ENCODE measurements around the gene HES6.

Gene HES6

DNA sequence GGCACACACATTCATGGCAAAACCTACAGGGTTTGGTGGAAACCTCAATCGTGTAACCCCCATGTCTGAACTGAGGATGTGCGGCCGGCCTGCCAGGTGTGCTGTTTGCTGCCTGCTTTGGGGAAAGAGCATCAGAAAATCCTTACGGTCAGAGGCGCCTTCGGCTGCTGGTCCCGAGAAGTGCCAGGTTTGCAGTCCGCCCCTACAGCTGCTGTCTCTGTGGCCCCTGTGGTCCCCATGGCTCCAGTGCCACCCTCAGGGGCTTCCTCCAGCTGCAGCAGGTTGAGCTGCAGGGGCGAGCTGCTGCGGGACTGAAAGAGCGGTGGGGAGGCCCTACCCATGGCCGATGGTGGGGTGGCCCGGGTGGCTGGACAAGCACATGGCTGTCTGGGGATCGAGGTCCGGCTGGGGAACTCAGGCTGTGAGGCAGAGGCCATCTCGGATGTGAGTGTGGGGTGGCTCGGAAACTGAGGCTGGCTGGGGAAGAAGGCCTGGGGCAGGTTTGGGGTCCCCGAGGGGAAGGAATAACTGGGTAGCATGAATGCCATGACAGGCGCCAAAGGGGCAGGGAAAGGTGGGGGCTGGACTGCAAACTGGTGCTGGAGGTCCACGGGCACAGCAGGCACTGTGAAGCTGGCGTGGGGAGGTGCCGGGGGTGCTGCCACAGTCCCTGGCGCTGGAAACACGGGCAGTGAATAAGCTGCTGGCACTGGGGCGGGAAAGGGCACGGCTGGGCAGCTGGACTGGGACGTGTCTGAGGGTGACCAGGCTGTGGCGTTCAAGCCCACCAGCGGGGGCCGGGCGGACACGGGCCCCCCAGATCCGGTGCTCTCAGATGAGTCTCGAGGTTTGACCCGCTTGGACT is 13.2 kb upstream of the HES6 start:
- DNase-seq = no peak

DNA sequence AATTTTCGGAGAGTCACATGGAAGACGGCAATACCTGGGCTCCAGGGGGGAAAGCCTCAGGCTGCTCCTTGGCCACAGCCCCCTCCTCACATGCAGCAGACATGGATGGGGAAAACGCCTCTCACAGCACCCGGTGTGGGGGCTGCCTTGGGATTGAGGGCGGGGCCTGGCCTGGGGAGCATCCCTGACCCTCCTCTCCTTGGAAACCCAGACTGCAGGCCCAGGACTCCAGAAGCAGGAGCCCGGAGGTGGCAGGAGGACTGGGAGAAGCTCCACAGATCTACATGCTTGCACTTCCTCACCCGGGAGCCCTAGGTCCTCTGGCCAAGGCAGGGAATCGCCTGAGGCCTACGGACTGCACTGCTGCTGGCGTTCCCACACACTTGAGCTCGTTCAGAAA is 12.1 kb upstream of the HES6 start:
- no peak for DNase-seq

DNA sequence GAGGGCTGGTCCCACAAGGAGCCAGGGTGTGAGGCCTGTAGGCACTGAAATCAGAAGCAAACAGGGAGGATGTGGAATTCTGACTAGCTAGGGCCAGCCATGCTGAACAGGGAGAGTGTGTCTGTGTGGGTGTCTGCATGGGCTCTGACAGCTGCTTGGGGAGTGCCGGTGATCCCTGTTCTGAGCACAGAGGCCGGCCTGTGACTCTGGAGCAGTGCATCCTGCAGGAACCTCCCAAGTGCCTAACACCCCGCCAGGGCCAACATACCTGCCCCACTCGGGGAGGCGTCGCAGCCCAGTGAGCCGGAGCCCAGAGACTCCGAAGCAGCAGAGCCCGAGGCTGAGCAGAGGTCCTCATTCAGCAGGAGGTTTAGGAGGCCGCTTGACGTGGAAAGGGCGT is 11.5 kb upstream of the HES6 start:
- no peak for DNase-seq

DNA sequence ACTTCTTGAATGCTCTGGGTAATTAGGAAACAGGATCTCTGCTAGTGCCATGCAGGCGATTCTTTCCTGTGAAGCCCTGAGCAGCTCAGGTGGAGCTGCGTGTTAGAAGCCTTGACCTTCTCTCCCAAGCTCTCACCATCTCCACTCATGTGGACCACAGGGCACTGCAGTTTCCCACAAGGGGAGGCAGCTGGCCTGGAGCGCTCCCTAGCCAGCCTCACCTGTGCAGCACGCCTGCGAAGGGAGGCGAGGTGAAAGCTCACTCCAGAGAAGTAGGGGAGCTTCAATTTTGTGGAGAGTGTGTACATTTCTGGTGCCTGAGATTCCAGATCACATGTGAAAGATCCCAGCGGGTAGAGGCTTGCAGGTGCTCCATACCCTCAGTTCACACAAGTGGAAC is 11.1 kb upstream of the HES6 start:
- DNase-seq = no peak

DNA sequence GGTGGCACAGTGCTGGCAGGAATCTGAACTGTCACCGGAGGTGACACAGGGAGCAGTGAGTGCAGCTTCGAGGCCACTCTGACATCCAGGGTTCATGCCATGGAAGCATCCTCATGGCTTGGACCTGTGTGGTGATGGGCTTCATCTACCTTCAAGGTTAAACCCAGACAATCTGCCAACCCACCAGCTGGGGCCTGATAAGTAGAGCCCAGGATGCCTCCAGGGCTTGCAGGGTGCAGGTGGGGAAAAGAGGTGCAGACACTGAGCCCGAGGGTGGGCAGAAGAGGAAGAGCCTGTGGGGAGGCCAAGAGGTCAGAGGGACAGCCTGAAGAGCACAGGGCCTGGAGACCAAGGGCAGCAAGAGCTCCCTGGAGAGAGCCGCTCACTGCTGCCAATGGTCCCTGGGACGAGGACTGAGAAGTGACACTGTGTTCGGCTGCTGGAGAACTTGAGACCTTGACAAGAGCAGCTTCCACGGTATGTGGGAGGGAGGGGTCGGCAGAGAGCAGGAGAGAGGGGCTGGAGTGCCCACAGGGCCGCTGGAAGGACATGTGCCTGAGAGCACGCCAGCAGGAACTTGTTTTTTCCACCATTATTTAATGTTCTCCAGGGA is 8.1 kb upstream of the HES6 start:
- no peak for DNase-seq

DNA sequence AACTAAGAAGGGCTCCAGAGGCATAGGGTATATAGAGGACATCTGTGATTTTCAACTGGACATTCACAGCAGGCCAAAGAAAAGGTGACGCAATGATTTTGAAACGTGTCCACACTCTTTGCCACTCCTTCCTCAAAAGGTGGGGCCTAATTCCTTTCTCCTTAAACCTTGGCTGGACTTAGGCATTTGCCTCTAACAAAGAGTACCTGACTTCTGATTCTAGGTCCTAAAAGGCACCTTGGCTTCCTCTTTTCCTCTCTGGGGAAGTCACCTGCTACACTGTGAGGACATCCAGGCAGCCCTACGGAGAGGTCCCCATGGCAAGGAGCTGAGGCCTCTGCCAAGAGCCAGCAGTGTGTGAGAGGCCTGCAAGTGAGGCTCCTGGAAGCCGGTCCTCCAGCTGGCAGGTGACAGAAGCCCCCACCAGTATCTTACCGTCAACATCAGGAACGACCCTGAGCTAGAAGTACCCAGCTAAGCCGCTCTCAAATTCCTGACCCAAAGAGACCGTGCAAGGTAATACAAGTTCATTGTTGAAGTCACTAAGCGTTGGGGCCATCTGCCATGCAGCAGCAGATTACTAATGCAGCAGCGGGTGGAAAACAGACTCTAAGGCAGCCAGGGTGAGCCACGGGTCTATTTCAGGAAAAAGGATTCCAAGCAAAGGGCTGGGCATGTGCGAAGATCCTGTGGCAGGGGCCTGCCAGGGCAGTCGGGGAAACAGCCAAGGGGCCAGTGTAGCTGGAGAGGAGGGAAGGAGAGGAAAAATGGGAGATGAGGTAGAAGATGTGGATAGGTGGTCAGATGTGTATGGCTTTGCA is 7.4 kb upstream of the HES6 start:
- no peak for DNase-seq

DNA sequence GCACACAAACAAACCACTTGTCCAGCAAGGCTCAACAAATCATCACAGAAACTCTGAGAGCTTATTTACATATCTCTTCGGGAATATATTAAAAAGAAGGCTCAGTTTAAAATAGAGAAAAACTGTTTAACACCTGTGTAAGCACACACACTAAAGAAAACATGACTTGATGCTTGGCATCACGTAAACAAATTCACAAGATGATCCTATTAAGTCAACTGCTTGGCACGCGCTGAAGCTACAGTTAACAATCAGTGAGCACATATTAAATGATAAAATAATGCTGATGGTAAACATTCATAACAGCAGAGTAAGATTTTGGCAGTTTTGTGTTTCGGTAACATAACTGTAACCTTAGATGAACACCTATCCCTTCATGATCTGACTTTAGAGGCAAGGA is 4.3 kb upstream of the HES6 start:
- no peak for DNase-seq

DNA sequence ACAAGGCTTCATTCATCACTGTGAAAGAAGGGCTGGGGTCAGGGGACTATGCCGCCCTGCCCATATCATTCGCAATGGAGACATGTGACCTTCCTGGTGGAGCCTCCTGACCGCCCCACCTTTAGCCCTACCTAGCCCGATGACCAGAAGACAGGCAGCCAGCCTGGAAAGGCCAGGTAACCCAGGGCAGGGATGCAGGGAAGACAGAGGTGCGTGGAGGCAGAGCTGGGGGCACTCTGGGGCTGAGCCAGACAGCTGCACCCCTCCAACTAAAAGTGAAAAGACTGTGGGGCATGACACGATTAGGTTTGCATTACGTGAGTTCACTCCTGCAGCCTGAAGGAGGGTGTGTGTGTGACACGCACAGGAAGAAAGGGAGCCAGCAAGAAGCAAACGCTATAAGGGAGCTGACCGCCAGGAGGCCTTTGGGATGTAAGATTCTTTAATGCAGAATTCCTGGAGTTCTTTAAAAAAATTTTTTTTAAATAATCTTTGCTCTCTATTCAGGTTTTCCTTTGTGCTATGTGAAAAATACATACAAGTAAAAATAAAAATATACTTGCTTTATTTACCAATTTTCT is 3.7 kb upstream of the HES6 start:
- no peak for DNase-seq

DNA sequence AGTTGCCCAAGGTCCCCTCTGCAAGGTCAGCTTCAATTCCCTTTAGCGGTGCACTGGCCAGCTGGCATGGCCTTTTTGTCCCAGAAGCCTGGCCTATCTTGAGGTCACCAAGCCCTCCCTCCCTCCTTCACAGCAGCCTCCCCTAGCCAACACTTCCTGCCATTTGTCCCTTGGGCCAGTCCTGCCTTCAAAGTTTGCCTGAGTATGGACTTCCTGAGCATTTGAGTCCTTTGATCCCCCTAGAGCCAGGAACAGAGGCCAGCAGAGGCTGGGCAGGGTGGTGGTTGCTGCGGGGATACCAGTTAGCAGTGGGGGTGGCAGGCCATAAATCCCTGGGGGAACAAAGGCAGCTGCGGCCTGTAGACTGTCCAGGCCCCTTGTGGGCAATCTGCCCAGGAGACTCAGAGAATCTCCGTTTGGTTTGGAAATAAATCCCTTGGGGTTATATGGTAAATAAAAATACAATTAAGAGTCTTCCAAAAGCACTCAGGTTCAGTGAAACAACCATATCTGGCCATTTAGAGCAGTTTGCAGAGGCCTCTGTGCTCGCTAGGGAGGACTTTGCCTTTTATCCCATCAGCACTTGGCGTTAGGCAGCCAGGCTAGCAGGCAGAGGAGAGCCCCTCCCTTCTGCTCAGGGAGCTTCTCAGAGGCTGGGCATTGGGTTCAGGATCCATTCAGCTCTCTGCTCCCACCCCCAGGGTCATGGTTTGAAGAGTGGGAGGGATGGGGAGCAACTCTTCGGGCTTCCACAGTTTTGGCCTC is 3.1 kb upstream of the HES6 start:
- DNase-seq = no peak

DNA sequence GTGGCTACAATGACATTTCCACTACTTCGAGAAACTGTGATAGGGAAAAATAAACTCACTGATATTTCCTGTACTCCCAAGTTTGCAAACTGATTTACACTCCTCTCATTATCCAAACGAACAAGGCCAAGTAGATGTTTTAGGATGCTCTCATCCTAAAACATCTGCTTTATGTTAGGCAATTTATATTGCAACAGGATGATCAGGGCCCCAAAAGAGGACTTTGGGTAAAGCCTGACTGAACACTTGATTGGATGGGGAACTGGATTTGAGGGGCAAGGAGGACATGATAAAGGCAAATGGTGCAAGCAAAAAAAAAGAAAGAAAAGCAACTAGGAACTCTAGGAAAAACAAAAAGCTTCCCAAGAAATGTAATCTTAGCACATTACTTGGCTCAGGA is 2.1 kb upstream of the HES6 start:
- DNase-seq = no peak

DNA sequence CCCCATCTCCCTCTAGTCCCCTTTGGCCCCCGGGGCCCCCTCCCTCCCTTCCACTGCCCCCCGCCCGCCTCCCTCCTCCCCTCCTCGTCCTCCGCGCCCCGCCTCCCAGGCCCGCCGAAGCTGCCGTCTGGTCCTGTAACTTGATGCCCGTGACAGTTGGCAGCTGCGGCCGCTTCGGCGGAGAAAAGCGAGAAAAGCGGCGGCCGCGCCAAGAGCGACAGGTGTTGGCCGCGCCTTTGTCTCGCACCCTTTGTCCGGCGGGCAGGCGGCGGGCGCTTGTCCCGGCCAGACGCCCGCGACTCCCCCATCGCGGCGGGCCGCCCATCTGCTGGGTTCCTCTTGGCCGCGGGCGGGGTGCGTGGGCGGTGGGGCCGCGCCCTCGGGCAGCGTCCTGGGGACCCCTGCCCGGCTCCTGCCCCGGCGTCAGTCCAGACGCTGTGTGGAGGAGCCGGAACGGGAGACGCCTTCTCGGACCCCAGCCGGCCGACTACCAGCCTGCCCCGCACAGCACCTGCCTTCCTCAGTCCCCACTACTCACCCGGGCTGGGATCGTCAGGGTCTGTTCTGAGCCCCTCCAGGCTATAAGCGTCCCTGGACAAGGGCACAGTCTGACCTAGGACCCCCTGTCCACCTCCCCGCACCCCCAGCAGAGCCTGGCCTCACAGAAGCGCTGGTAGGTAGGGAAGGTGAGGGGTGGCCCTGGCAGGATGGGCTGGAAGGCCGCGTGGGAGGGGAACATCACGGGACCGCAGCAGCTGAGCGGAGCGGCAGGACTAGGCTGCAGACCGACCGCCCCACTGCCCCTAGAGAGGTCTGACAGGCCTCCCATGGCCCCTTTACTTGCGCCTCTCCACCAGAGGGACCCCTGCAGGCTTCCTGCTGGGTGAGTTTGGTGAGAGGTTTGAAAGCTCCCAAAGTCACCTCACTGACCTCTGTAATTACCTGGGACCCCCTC is 1.2 kb upstream of the HES6 start:
- no peak for DNase-seq

DNA sequence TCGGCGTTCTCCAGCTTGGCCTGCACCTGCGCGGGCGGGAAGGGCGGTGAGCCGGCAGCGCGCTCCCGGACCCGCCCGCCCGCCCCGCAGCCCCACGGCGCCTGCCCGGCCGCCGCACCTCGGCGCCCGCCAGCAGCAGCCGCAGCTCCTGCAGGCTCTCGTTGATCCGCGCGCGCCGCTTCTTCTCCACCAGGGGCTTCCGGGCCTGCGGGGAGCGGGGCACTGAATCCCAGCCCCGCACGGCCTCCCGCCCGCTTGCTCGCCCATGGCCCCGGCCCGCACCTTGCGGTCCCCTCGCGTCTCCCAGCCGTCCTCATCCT is 335 bp downstream of the HES6 start:
- DNase-seq = no peak

DNA sequence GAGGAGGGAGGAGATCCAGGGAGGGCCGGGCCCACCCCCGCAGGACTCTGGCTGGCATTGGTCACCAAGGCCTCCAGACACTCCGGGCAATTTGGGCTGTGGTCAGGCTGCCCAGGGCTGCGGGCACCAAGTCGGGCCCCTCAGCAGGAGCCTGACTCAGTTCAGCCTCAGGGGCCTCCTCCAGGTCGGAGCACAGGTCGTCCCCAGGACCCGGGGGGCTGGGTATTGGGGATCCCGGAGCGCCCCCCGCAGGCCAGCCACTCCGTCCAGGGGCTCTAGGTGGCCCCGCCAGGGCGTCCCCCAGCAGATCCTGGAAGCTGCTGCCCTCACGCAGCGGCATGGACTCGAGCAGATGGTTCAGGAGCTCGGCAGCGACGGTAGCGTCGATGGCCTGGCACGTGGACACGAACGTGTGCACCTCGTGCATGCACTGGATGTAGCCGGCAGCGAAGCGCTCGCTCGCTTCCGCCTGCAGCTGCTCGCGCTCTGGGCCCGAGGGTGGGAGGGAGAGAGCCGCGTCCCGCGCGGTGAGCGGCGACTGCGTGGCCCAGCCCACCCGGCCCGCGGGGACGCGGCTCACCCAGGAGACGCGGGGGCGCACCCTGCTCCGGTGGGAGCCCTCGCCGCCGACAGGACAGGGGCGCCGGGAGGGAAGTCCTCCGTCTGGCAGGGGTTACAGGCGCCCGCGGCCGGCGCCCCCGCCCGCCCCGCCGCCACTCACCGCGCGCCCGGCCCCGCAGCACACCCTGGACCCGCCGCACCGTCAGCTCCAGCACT is 884 bp downstream of the HES6 start:
- no peak for DNase-seq

DNA sequence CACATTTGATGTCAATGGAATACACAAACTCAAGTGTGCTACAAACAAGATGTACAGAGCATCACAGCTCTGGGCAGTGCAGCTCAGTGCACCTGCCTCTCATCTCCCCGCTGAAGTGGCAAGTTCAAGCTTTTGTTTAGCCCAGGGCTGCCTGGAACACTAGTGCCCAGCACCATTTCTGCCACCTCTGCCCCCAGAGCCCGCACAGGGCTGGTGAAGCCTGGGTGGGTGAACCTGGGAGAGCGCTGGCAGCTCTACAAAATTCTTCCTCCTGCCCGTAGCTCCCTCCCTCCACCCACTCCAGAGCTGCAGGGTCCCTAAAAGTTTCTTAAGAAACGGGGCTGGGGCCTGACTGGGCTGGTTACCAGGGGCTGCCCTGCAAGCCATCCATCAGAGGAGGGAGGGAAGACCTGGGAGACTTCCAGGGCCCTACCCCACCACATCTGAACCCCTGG is 1.5 kb downstream of the HES6 start:
- DNase-seq = no peak

DNA sequence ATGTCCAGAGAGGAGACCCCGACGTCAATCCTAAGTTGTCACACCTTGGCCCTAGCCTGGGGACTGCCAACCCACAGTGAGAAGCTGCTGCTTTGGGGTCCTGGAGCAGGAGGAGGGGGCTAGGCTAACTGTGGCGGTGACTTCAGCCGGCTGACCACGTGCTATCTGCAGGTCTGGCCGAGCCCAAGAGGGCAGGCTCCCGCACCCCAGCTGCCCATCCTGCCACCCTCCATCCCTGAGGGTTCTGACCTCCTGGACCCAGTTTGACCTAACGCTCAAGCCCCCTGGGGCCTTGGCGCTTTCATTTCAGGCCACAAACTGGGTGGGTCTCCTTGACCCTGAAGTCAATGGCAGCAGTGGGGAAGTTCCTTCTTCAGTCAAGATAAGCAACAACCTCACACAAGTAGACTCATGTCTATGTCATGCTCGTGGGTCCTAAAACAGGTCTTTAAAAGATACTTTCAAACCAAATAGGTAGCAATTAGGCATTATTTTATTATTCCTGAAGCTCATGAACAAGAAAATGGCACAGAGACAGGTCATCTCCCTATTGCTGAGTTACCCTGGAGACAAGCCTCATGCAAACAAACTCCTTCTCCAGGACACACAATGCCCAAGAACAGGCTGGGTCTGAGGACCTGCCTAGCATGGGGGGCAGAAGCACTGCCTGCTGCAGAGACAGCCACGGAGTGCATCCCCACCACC is 2.3 kb downstream of the HES6 start:
- no peak for DNase-seq

DNA sequence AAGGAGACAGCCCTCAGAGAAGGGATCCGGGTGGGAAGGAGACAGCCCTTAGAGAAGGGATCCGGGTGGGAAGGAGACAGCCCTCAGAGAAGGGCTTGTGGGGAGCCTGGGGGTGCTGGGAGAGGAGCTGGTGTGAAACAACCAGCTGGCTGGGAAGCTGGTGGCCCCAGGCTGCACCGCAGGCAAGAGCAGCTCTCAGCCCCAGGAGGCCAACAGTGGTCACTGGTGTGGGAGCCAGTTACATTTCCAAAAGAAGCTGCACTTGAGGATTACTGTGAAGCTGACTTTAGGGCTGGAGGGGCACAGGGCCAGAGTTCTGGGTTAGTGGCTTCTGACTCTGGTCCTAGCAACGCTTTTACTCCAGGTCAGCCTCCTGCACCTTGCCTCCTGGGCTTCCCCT is 3.3 kb downstream of the HES6 start:
- no peak for DNase-seq

DNA sequence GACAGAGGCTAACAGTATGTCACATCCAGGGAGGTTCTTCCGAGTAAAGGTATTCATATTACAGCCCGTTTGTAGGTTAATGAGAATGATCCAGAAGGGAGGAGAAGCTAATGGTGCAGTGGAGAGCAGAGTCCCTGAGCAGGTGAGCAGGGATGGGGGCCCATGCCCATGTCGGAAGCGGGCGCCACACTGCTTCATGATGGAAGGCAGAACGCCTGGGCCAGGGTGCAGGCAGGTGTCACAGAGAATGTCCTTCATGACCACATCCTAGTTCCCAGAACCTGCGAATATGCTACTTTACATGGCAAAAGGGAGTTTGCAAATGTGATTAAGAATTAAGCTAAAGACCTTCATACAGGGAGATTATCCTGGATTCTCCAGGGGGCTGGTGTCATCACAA is 4.0 kb downstream of the HES6 start:
- no peak for DNase-seq

DNA sequence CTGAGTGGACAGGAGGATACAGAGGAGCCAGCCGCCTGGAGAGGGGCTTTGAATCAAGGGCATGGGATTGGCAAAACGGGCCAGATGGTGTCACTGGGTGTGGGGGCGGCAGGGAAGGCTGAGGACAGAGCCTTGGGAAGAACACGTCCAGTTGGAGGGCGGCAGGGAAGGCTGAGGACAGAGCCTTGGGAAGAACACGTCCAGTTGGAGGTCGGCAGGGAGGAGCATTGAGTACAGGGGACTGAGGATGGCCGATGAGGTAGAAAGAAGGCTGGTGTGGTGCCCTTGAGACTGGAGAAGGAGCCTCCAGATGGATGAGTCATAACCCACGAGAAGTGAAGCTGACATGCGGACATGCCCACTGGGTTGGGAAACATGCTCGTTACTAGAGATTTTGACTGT is 4.5 kb downstream of the HES6 start:
- no peak for DNase-seq

DNA sequence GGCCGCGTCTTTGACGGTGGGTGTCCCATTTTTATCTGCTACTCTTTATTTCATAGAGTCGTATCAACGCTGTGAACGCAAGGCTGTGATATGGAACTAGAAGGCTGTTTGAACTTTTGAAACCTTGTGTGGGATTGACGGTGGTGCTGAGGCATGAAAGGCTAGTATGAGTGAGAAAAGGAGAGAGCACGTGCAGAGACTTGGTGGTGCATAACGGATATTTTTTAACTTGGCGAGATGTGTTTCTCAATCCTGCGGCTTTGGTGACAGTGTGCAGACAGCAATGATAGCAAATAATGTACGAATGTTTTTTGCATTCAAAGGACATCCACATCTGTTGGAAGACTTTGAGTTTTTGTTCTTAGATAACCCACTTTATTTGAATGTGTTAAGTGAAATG is 6.2 kb downstream of the HES6 start:
- DNase-seq = no peak

DNA sequence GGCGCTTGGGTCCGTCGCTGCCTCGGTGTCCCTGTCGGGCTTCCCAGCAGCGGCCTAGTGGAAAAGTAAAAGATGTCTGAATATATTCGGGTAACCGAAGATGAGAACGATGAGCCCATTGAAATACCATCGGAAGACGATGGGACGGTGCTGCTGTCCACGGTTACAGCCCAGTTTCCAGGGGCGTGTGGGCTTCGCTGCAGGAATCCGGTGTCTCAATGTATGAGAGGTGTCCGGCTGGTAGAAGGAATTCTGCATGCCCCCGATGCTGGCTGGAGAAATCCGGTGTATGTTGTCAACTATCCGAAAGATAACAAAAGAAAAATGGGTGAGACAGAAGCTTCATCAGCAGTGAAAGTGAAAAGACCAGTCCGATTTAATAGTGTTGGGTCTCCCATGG is 8.0 kb downstream of the HES6 start:
- no peak for DNase-seq
